HepG2 (cell line): Measurements from ENCODE around the gene MRPS25. TPM values are rescaled to one million over a fixed set of nuclear protein-coding genes. Genes with fewer than 3 reads are reported as not detected.
A peak's percentile ranks its signal among the peaks of the same experiment; 100 is the strongest.

Experiments
- CCDC6 ChIP-seq: sonication (generic); formaldehyde crosslinking; IDR thresholded peaks from 2 replicates; pipeline ENCODE4 v1.8.1; 2022; ENCODE audit warnings: mild to moderate bottlenecking, missing genetic modification reagents, moderate library complexity
- DRAP1 ChIP-seq: IDR thresholded peaks from 2 replicates; pipeline ENCODE4 v1.6.1; 2016; ENCODE audit warnings: missing genetic modification reagents, missing compliant biosample characterization
- ETV6 ChIP-seq: sonication (generic); formaldehyde crosslinking; conservative IDR thresholded peaks from 2 replicates; pipeline ENCODE4 v1.4.0; 2020; ENCODE audit warnings: missing genetic modification reagents
- HCFC1 ChIP-seq: fragments of 150-350 bp; IDR thresholded peaks from 2 replicates; pipeline ENCODE4 v1.6.1; 2014; ENCODE audit warnings: low read depth, low read length
- MED13 ChIP-seq: sonication (generic); formaldehyde crosslinking; IDR thresholded peaks from 2 replicates; pipeline ENCODE4 v1.5.0; 2020; ENCODE audit warnings: missing genetic modification reagents
- NCOR1 ChIP-seq: fragments of 200-600 bp; sonication (generic); IDR thresholded peaks from 2 replicates; pipeline ENCODE4 v1.7.0; 2017; ENCODE audit warnings: antibody characterized with exemption, low read length, borderline replicate concordance
- PHF20 ChIP-seq: sonication (generic); formaldehyde crosslinking; IDR thresholded peaks from 2 replicates; pipeline ENCODE4 v1.5.0; 2020; ENCODE audit warnings: mild to moderate bottlenecking, missing genetic modification reagents
- SMAD9 ChIP-seq: sonication (generic); formaldehyde crosslinking; IDR thresholded peaks from 2 replicates; pipeline ENCODE4 v1.5.1; 2020; ENCODE audit warnings: mild to moderate bottlenecking, missing genetic modification reagents
- SP140L ChIP-seq: sonication (generic); formaldehyde crosslinking; IDR thresholded peaks from 2 replicates; pipeline ENCODE4 v1.4.0; 2020; ENCODE audit warnings: missing genetic modification reagents, borderline replicate concordance
- SPEN ChIP-seq: sonication (generic); formaldehyde crosslinking; IDR thresholded peaks from 2 replicates; pipeline ENCODE4 v1.5.1; 2020; ENCODE audit warnings: low read depth, mild to moderate bottlenecking, missing genetic modification reagents
- TBX2 ChIP-seq: sonication (generic); formaldehyde crosslinking; IDR thresholded peaks from 2 replicates; pipeline ENCODE4 v1.5.0; 2020; ENCODE audit warnings: missing genetic modification reagents, mild to moderate bottlenecking, borderline replicate concordance
- ZIK1 ChIP-seq: sonication (generic); formaldehyde crosslinking; IDR thresholded peaks from 2 replicates; pipeline ENCODE4 v1.5.0; 2020; ENCODE audit warnings: mild to moderate bottlenecking, low read depth, missing genetic modification reagents, borderline replicate concordance
- ZNF264 ChIP-seq: sonication (generic); formaldehyde crosslinking; IDR thresholded peaks from 2 replicates; pipeline ENCODE4 v1.4.0; 2020; ENCODE audit warnings: missing genetic modification reagents
- ZNF280D ChIP-seq: sonication (generic); formaldehyde crosslinking; IDR thresholded peaks from 2 replicates; pipeline ENCODE4 v1.5.1; 2020; ENCODE audit warnings: mild to moderate bottlenecking, missing genetic modification reagents
- ZNF549 ChIP-seq: sonication (generic); formaldehyde crosslinking; IDR thresholded peaks from 2 replicates; pipeline ENCODE4 v1.5.0; 2020; ENCODE audit warnings: missing genetic modification reagents
- ZNF792 ChIP-seq: IDR thresholded peaks from 2 replicates; pipeline ENCODE4 v1.6.1; 2016
- polyA plus RNA-seq, 8 experiments: library from polyadenylated mRNA; depleted of rRNA in 3 of 8; stranded (reverse) in 7 of 8; unstranded in 1 of 8; fragments of >200 nt; fragmentation: Illumina TruSeq in 4 of 8; extraction: Trizol in 4 of 8; gene quantifications; 2 replicates each; pipeline versions ENCODE4 v1.2.1 to v1.2.3, GENCODE V29; 2011 to 2016; ENCODE audit warnings: low read depth in 4 of 8, missing spikeins in 1 of 8, mixed read lengths in 1 of 8; ENCODE audit not compliant: insufficient read depth in 1 of 8
- total RNA-seq, 5 experiments: library from RNA; depleted of rRNA; stranded (reverse); fragments of >200 nt; fragmentation: Illumina TruSeq; extraction: Trizol; gene quantifications; 2 replicates each; pipeline ENCODE4 v1.2.3, GENCODE V29; 2016; ENCODE audit warnings: low read depth in 1 of 5
- TF ChIP-seq, protein P1 (sequence below): sonication (generic); formaldehyde crosslinking; IDR thresholded peaks from 2 replicates; pipeline ENCODE4 v1.4.0; 2020; ENCODE audit warnings: missing genetic modification reagents, borderline replicate concordance
- TF ChIP-seq, protein P2 (sequence below): sonication (generic); formaldehyde crosslinking; IDR thresholded peaks from 2 replicates; pipeline ENCODE4 v1.8.0; 2022; ENCODE audit warnings: missing genetic modification reagents, mild to moderate bottlenecking, inconsistent platforms, borderline replicate concordance

Gene MRPS25
- total and polyA plus RNA-seq, 2 of the 13 experiments (the other 11 are each of a cell fraction or from before 2014, with no cell fraction given), result 60.1 to 74.3 TPM

- TF ChIP-seq, protein P1, sequence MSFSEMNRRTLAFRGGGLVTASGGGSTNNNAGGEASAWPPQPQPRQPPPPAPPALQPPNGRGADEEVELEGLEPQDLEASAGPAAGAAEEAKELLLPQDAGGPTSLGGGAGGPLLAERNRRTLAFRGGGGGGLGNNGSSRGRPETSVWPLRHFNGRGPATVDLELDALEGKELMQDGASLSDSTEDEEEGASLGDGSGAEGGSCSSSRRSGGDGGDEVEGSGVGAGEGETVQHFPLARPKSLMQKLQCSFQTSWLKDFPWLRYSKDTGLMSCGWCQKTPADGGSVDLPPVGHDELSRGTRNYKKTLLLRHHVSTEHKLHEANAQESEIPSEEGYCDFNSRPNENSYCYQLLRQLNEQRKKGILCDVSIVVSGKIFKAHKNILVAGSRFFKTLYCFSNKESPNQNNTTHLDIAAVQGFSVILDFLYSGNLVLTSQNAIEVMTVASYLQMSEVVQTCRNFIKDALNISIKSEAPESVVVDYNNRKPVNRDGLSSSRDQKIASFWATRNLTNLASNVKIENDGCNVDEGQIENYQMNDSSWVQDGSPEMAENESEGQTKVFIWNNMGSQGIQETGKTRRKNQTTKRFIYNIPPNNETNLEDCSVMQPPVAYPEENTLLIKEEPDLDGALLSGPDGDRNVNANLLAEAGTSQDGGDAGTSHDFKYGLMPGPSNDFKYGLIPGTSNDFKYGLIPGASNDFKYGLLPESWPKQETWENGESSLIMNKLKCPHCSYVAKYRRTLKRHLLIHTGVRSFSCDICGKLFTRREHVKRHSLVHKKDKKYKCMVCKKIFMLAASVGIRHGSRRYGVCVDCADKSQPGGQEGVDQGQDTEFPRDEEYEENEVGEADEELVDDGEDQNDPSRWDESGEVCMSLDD (CRISPR knock-in tag), result no peak
- TF ChIP-seq HCFC1, result no peak
- TF ChIP-seq NCOR1, result 0 out of 2 replicates have a peak, but pooled peaks have one; percentile 51
- TF ChIP-seq DRAP1 (CRISPR knock-in tag), result peak; percentile 41; the same call in 1 of the 2 replicates
- peak; percentile 64; the same call in 1 of the 2 replicates for TF ChIP-seq SPEN
- no peak for TF ChIP-seq SP140L (CRISPR knock-in tag)
- no peak for TF ChIP-seq CCDC6 (CRISPR knock-in tag)
- no peak for TF ChIP-seq MED13 (CRISPR knock-in tag)
- no peak for TF ChIP-seq ETV6
- peak; percentile 92; the same call in 1 of the 2 replicates for TF ChIP-seq TBX2 (CRISPR knock-in tag)
- peak; percentile 79; the same call in 1 of the 2 replicates for TF ChIP-seq ZNF280D (CRISPR knock-in tag)
- peak; percentile 54; the same call in 1 of the 2 replicates for TF ChIP-seq ZNF264 (CRISPR knock-in tag)
- no peak for TF ChIP-seq ZNF792 (CRISPR knock-in tag)
- TF ChIP-seq ZIK1 (CRISPR knock-in tag), result no peak
- TF ChIP-seq, protein P2, sequence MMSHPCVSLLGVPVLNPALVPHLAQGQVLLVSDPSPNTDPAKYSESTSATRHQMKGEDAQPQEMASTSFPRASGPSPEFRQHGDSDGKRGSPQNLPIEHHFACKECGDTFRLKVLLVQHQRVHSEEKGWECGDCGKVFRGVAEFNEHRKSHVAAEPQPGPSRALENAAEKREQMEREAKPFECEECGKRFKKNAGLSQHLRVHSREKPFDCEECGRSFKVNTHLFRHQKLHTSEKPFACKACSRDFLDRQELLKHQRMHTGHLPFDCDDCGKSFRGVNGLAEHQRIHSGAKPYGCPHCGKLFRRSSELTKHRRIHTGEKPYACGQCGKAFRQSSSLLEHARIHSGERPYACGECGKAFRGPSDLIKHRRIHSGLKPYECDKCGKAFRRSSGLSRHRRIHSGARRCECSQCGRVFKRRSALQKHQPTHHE (CRISPR knock-in tag), result no peak
- no peak for TF ChIP-seq SMAD9 (CRISPR knock-in tag)
- TF ChIP-seq ZNF549 (CRISPR knock-in tag), result no peak
- peak; percentile 51; the same call in 1 of the 2 replicates for TF ChIP-seq PHF20
Measured at GRCh38 chr3:15107075-15107947, 42.2 kb upstream of the MRPS25 start (continued).
